Astrocyte (in vitro differentiated cells and primary cell): ENCODE measurements around the gene MCTP1.

Experiments
- CTCF ChIP-seq: IDR thresholded peaks from 2 replicates; pipeline ENCODE4 v1.5.1; 2011; ENCODE audit warnings: low read depth, mild to moderate bottlenecking, inconsistent platforms, low read length, moderate library complexity; ENCODE audit not compliant: insufficient read depth
- EZH2 ChIP-seq: IDR thresholded peaks from 2 replicates; pipeline ENCODE4 v1.6.1; 2012; ENCODE audit warnings: mild to moderate bottlenecking, low read length, inconsistent platforms; ENCODE audit not compliant: insufficient read depth

- TF ChIP-seq EZH2, result no peak
- TF ChIP-seq CTCF, result no peak
These were observed 383.5 kb downstream of the MCTP1 start for GRCh38 chr5:94901191-94901979.
